ENCODE data around the gene NECAB3.

Gene NECAB3

GRCh38 chr20:33687370-33687915 lies 13.2 kb upstream of the NECAB3 start:
- Histone ChIP-seq H3K4me1 (ENCODE audit: control insufficient read depth in 5 of 5, insufficient read depth in 5 of 5, low read length in 5 of 5) (peaks cover 4 to 27% (median 19%) of the 10 kb centered on the region in 5 donors), H3K4me3 (ENCODE audit: low read depth in 1 of 5, low read length in 5 of 5) (no peak overlapping the region), H3K27ac (ENCODE audit: low read depth, low read length) (no peak overlapping the region), H3K27me3 (ENCODE audit: control insufficient read depth in 5 of 5, insufficient read depth in 4 of 5, low read length in 5 of 5) (no peaks in the 10 kb centered on the region), H3K9ac (ENCODE audit: low read length in 5 of 5) (no peak overlapping the region), H3K36me3 (ENCODE audit: control insufficient read depth in 5 of 5, insufficient read depth in 5 of 5, low read length in 5 of 5) (no peaks in the 10 kb centered on the region), H3K9me3 (ENCODE audit: control insufficient read depth in 5 of 5, low read length in 5 of 5) (no peaks in the 10 kb centered on the region)

DNA sequence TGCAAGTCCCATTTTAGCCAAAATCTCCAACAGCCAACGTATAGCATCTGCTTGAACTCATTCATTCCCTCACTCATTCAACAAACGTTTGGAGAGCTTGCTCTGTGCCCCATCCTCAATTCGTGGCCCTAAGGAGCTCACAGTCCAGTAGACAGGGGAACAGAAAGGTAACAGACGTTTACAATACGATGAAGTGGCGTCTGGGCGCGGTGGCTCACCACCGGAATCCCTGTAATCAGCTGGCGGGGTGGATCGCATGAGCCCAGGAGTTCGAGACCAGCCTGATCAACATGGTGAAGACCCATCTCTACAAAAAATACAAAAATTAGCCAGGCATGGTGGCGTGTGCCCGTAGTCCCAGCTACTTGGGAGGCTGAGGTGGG lies 12.7 kb upstream of the NECAB3 start:
- H3K4me3 ChIP-seq (ENCODE audit: low read depth in 1 of 5, low read length in 5 of 5): peak overlapping the region in 4 of 5 donors; percentile 49 to 64 (median 58)
- no peaks in the 10 kb centered on the region for H3K27me3 ChIP-seq (ENCODE audit: control insufficient read depth in 5 of 5, insufficient read depth in 4 of 5, low read length in 5 of 5)
- no peaks in the 10 kb centered on the region for H3K36me3 ChIP-seq (ENCODE audit: control insufficient read depth in 5 of 5, insufficient read depth in 5 of 5, low read length in 5 of 5)
- H3K4me1 ChIP-seq (ENCODE audit: control insufficient read depth in 5 of 5, insufficient read depth in 5 of 5, low read length in 5 of 5): peaks cover 4 to 27% (median 19%) of the 10 kb centered on the region in 5 donors
- no peak overlapping the region for H3K9ac ChIP-seq (ENCODE audit: low read length in 5 of 5)
- H3K27ac ChIP-seq (ENCODE audit: low read depth, low read length): no peak overlapping the region
- H3K9me3 ChIP-seq (ENCODE audit: control insufficient read depth in 5 of 5, low read length in 5 of 5): no peaks in the 10 kb centered on the region

DNA sequence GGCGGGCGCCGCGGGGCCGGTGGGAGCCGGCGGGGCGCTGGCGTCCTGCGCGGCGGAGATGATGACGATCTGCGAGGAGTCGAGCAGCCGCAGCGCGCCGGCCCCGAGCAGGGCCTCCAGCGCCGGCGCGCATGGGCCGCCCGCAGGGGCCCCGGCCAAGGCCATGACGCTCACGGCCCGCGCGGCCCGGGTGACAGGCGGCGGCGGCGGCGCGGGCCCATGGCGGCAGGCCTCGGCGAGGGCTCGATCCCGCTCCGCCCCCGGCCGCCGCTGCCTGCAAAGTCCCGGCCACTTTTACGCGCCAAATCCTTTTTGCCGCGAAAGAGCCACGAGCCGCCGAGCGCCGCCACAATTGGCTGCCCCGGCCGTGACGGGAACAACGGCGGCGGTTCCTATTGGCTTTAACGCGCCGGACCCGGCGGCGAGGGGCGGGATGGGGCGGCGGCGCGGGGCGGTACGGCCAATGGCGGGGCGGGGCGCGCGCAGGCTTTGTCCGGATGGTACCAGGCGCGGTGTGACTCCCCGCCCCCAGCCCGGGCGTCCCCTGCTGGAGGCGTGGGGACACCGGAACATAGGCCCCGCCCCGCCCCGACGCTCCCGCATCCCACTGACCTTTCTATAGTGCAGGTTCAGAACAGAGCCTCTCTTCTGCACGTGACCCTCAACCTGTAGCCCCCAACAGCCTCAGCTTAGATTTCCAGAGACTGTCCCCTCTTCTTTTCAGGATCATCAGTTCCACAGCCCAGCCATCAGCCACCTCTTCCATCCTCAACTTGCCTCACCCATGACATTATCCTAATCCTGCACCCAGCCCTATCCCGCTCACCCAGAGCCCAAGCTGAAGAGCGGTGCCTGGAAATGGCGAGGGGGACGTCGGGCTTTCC lies 12.1 kb upstream of the NECAB3 start, which contains the start of gene E2F1:
TSS of gene E2F1 (minus strand) at position 286 of the 884 bp plus-strand sequence. CDS start at position 165, 121 bp downstream.
- Histone ChIP-seq H3K9ac (ENCODE audit: low read length in 5 of 5) (peak within 1 kb of the TSS in 3 of 5 donors; percentile 38 to 64 (median 59)), H3K4me1 (ENCODE audit: control insufficient read depth in 5 of 5, insufficient read depth in 5 of 5, low read length in 5 of 5) (peaks cover 4 to 27% (median 19%) of the 10 kb centered on the region in 5 donors), H3K9me3 (ENCODE audit: control insufficient read depth in 5 of 5, low read length in 5 of 5) (no peaks in the 10 kb centered on the region), H3K27ac (ENCODE audit: low read depth, low read length) (no peak within 1 kb of the TSS), H3K4me3 (ENCODE audit: low read depth in 1 of 5, low read length in 5 of 5) (peak within 1 kb of the TSS; percentile 26 to 64 (median 53)), H3K36me3 (ENCODE audit: control insufficient read depth in 5 of 5, insufficient read depth in 5 of 5, low read length in 5 of 5) (no peaks in the 10 kb centered on the region), H3K27me3 (ENCODE audit: control insufficient read depth in 5 of 5, insufficient read depth in 4 of 5, low read length in 5 of 5) (no peaks in the 10 kb centered on the region)

GRCh38 chr20:33685328-33686099 lies 11.3 kb upstream of the NECAB3 start:
- Histone ChIP-seq H3K9ac (ENCODE audit: low read length in 5 of 5) (peak overlapping the region in 3 of 5 donors; percentile 38 to 64 (median 59)), H3K4me3 (ENCODE audit: low read depth in 1 of 5, low read length in 5 of 5) (peak overlapping the region; percentile 26 to 52 (median 43)), H3K9me3 (ENCODE audit: control insufficient read depth in 5 of 5, low read length in 5 of 5) (no peaks in the 10 kb centered on the region), H3K27ac (ENCODE audit: low read depth, low read length) (no peak overlapping the region), H3K4me1 (ENCODE audit: control insufficient read depth in 5 of 5, insufficient read depth in 5 of 5, low read length in 5 of 5) (peaks cover 4 to 33% (median 24%) of the 10 kb centered on the region in 5 donors), H3K27me3 (ENCODE audit: control insufficient read depth in 5 of 5, insufficient read depth in 4 of 5, low read length in 5 of 5) (no peaks in the 10 kb centered on the region), H3K36me3 (ENCODE audit: control insufficient read depth in 5 of 5, insufficient read depth in 5 of 5, low read length in 5 of 5) (no peaks in the 10 kb centered on the region)

DNA sequence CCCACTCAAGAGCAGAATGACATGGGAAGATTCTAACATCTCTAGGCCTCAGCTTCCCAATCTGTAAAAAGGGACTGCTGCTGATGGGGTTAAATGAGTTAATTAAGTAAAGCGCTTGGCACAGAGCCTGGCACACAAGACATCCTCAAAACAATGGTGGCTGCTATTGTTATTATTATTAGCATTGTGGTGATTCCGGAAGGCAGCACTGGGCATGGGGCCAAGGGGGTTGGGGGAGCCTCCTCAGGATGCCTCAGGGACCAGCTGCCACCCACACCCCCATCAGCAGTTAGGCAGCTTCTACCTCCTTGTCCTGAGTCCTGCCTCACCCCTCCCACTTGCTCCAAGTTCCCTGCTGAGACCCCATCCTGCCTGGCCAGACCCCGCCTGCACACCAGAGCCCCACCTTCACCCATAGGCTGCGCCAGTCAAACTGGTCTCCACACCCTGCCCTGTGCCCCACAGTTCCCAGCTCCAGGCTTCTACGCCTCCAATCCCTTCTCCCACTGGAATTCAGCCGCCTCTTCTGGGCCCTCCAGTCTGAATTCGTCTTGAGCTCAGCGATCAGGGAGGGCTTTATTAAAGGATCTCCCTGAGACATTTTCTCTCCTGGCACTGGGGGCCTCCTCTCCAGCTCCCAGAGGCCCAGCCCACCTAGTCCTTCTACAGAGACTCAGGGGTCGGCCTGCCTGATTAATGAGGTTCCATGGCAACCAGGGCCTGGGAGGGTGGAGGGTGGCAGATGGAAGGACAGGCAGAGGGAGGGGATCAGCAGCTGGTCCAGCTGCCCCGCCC lies 10.5 kb upstream of the NECAB3 start:
- Histone ChIP-seq H3K4me1 (ENCODE audit: control insufficient read depth in 5 of 5, insufficient read depth in 5 of 5, low read length in 5 of 5) (peaks cover 4 to 39% (median 30%) of the 10 kb centered on the region in 5 donors), H3K36me3 (ENCODE audit: control insufficient read depth in 5 of 5, insufficient read depth in 5 of 5, low read length in 5 of 5) (no peaks in the 10 kb centered on the region), H3K27ac (ENCODE audit: low read depth, low read length) (no peak overlapping the region), H3K4me3 (ENCODE audit: low read depth in 1 of 5, low read length in 5 of 5) (peak overlapping the region in 2 of 5 donors; percentile 42 to 43), H3K9ac (ENCODE audit: low read length in 5 of 5) (peak overlapping the region in 2 of 5 donors; percentile 59 to 64), H3K27me3 (ENCODE audit: control insufficient read depth in 5 of 5, insufficient read depth in 4 of 5, low read length in 5 of 5) (no peaks in the 10 kb centered on the region), H3K9me3 (ENCODE audit: control insufficient read depth in 5 of 5, low read length in 5 of 5) (no peaks in the 10 kb centered on the region)

DNA sequence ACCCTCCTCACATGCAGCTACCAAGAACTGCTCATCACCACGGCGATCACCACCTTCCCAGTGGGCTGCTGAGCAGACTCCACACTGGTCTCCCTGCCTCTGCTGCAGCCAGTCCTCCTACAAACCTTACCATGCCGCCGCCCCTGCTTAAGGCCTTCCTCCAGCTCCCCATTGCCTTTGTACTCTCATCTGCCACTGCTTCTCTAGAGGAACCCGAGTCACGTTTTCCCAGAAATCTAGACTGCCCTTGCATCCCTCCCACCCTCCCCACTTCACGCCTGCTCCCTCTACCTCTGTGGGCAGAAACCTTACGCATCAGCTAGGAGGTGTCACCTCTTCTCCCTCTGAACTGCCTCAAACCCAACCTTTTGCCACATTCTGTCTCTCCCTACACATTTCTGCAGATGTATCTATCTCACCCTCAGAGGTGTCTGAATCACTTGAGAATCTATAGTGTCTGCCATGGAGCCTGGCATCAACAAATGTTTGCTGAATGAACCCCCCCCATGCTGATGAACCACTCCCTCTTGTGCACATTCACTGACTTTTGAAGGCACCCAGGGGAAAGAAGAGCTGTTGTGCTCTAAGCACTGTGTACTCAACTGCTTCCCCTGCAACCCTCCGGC lies 7.6 kb upstream of the NECAB3 start:
- H3K9me3 ChIP-seq (ENCODE audit: control insufficient read depth in 5 of 5, low read length in 5 of 5): no peaks in the 10 kb centered on the region
- H3K9ac ChIP-seq (ENCODE audit: low read length in 5 of 5): no peak overlapping the region
- H3K36me3 ChIP-seq (ENCODE audit: control insufficient read depth in 5 of 5, insufficient read depth in 5 of 5, low read length in 5 of 5): no peaks in the 10 kb centered on the region
- H3K27ac ChIP-seq (ENCODE audit: low read depth, low read length): no peak overlapping the region
- H3K4me1 ChIP-seq (ENCODE audit: control insufficient read depth in 5 of 5, insufficient read depth in 5 of 5, low read length in 5 of 5): peaks cover 9 to 51% (median 45%) of the 10 kb centered on the region in 5 donors
- no peaks in the 10 kb centered on the region for H3K27me3 ChIP-seq (ENCODE audit: control insufficient read depth in 5 of 5, insufficient read depth in 4 of 5, low read length in 5 of 5)
- H3K4me3 ChIP-seq (ENCODE audit: low read depth in 1 of 5, low read length in 5 of 5): no peak overlapping the region

GRCh38 chr20:33681288-33681687 lies 7.1 kb upstream of the NECAB3 start:
- Histone ChIP-seq H3K27me3 (ENCODE audit: control insufficient read depth in 5 of 5, insufficient read depth in 4 of 5, low read length in 5 of 5) (no peaks in the 10 kb centered on the region), H3K4me1 (ENCODE audit: control insufficient read depth in 5 of 5, insufficient read depth in 5 of 5, low read length in 5 of 5) (peaks cover 9 to 53% (median 45%) of the 10 kb centered on the region in 5 donors), H3K36me3 (ENCODE audit: control insufficient read depth in 5 of 5, insufficient read depth in 5 of 5, low read length in 5 of 5) (no peaks in the 10 kb centered on the region)

GRCh38 chr20:33680686-33681085 lies 6.5 kb upstream of the NECAB3 start:
- Histone ChIP-seq H3K9ac (ENCODE audit: low read length in 5 of 5) (no peak overlapping the region), H3K4me1 (ENCODE audit: control insufficient read depth in 5 of 5, insufficient read depth in 5 of 5, low read length in 5 of 5) (peaks cover 13 to 59% (median 49%) of the 10 kb centered on the region in 5 donors), H3K4me3 (ENCODE audit: low read depth in 1 of 5, low read length in 5 of 5) (no peak overlapping the region), H3K27ac (ENCODE audit: low read depth, low read length) (no peak overlapping the region), H3K36me3 (ENCODE audit: control insufficient read depth in 5 of 5, insufficient read depth in 5 of 5, low read length in 5 of 5) (no peaks in the 10 kb centered on the region), H3K27me3 (ENCODE audit: control insufficient read depth in 5 of 5, insufficient read depth in 4 of 5, low read length in 5 of 5) (no peaks in the 10 kb centered on the region), H3K9me3 (ENCODE audit: control insufficient read depth in 5 of 5, low read length in 5 of 5) (no peaks in the 10 kb centered on the region)

More at GRCh38 chr20:33681288-33681687, 7.1 kb upstream of the NECAB3 start:
- H3K27ac ChIP-seq (ENCODE audit: low read depth, low read length): no peak overlapping the region
- no peaks in the 10 kb centered on the region for H3K9me3 ChIP-seq (ENCODE audit: control insufficient read depth in 5 of 5, low read length in 5 of 5)
- no peak overlapping the region for H3K9ac ChIP-seq (ENCODE audit: low read length in 5 of 5)
- H3K4me3 ChIP-seq (ENCODE audit: low read depth in 1 of 5, low read length in 5 of 5): no peak overlapping the region

All from subcutaneous abdominal adipose tissue (tissue), 5 donors.